ENCODE measurements around the gene CARD14.
"Not testable (repeated sequence)": the region's sequence is repeated elsewhere in the genome, so short reads cannot be mapped to it uniquely, and the experiment has no call there.

Gene CARD14

DNA sequence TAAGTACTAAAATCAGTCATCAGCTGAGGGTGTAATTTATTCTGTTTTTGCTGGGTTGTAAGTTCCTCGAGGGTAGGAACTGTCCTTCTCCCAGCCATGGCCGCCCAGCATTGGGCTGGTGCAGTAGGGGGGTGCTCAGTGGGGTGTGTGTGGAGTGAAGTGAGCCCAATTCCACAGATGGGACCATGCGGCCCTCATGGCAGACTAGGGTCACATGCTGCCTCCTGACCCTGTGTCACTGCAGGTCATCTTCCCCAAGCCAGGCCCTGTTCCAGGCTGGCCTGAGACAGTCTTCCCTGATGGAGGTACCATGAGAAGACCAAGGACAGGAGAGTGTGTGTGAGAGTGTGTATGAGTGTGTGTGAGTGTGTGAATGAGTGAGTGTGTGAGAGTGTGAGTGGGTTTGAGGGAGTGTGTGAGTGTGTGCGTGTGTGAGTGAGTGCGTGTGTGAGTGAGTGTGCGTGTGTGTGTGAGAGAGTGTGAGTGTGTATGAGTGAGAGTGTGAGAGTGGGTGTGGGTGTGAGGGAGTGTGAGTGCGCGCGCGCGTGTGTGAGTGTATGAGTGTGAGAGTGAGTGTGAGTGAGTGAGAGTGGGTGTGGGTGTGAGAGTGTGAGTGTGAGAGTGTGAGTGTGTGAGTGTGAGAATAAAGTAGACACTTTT is 54.1 kb downstream of the CARD14 start:
- DNase-seq (ENCODE audit: low spot score): no peak
- H3K4me1 Mint-ChIP-seq (ENCODE audit: low read depth): peaks cover 4% of the 10 kb centered on the region
- H3K4me3 Mint-ChIP-seq: no peak overlapping the region
- no peak overlapping the region for H3K27ac Mint-ChIP-seq
- no peaks in the 10 kb centered on the region for H3K36me3 Mint-ChIP-seq (ENCODE audit: low read depth)
- no peaks in the 10 kb centered on the region for H3K9me3 Mint-ChIP-seq
- H3K27me3 Mint-ChIP-seq (ENCODE audit: low read depth): no peaks in the 10 kb centered on the region

DNA sequence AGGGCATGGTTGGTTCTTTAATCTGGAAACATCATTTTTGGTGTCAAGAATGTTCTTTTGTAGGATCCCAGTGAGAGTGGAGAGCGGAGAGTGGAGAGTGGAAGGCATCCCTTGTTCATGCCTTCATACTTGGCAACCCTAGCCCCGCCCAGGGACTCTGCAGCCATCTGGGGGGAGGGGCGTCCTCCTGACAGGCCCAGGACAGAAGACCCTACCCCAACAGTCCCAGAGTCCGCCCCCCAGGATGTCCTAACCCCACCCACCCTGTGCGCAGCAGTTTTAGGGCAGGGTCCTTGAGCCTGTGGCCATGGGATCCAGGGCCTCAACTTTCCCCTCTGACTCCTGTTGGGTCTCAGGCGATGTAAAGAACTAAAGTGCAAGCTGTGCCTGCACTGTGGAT is 54.9 kb downstream of the CARD14 start:
- no peaks in the 10 kb centered on the region for H3K27me3 Mint-ChIP-seq (ENCODE audit: low read depth)
- no peaks in the 10 kb centered on the region for H3K36me3 Mint-ChIP-seq (ENCODE audit: low read depth)
- no peaks in the 10 kb centered on the region for H3K9me3 Mint-ChIP-seq
- peaks cover 2% of the 10 kb centered on the region for H3K4me1 Mint-ChIP-seq (ENCODE audit: low read depth)
- H3K4me3 Mint-ChIP-seq: no peak overlapping the region
- no peak for DNase-seq (ENCODE audit: low spot score)
- no peak overlapping the region for H3K27ac Mint-ChIP-seq

DNA sequence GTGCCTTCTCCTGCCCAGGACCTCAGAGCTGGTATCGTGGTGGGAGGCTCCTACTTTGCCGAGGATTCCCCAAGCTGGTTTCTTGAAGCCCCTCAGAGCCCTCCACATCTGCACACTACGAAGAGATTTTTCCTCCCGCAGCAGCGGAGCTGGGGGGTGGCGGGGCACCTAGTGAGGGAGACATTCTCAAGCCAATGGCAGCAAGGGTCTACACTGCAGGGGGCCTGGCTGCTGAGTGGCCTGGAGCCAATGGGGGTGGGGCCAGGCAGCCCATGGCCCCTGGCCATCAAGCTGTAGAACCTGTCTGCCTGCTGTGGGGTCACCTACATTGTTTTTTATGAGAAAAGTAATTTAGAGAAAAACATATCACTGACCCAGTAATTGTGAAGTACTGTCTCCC is 55.4 kb downstream of the CARD14 start:
- peaks cover 1% of the 10 kb centered on the region for H3K36me3 Mint-ChIP-seq (ENCODE audit: low read depth)
- no peak overlapping the region for H3K4me3 Mint-ChIP-seq
- no peak overlapping the region for H3K27ac Mint-ChIP-seq
- no peaks in the 10 kb centered on the region for H3K9me3 Mint-ChIP-seq
- H3K4me1 Mint-ChIP-seq (ENCODE audit: low read depth): peaks cover 2% of the 10 kb centered on the region
- H3K27me3 Mint-ChIP-seq (ENCODE audit: low read depth): no peaks in the 10 kb centered on the region
- DNase-seq (ENCODE audit: low spot score): no peak

DNA sequence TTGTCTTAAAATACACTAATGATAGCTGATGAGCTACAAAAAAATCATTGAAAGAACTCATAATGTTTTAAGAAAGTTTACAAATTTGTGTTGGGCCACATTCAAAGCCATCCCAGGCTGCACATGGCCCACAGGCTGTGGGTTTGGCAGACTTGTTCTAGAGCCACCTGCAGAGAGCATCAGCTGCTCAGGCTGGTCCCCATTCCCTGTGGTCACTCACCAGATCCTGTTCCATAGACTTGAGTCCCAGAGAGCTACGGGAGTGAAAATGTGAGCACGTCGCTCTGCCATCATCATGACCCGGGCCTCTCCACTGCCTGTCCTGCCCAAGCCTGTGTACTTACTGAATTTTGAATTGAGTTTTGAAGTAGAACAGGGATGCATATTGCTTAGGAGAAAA is 57.3 kb downstream of the CARD14 start:
- Mint-ChIP-seq H3K27ac (no peak overlapping the region), H3K27me3 (ENCODE audit: low read depth) (no peaks in the 10 kb centered on the region), H3K9me3 (peaks cover 7% of the 10 kb centered on the region), H3K4me3 (no peak overlapping the region), H3K4me1 (ENCODE audit: low read depth) (no peaks in the 10 kb centered on the region), H3K36me3 (ENCODE audit: low read depth) (peaks cover 7% of the 10 kb centered on the region)
- DNase-seq (ENCODE audit: low spot score): no peak

DNA sequence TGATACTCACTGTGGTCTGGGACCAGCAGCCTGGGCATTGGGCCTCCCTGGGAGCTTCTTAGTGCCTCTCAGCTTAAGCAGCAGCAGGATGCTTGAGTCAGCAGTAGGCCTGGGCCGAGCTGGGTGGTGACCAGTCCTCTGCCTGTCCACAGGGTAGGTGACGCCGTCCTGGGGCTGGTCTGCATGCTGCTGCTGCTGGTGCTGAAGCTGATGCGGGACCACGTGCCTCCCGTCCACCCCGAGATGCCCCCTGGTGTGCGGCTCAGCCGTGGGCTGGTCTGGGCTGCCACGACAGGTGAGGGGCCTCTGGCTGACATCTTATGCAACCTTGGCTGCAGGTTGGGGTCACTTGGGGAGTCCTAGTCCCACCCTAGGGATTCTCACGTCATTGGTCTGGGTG is 57.8 kb downstream of the CARD14 start:
- Mint-ChIP-seq H3K36me3 (ENCODE audit: low read depth) (peaks cover 10% of the 10 kb centered on the region), H3K27ac (no peak overlapping the region), H3K4me3 (no peak overlapping the region), H3K27me3 (ENCODE audit: low read depth) (no peaks in the 10 kb centered on the region), H3K4me1 (ENCODE audit: low read depth) (no peaks in the 10 kb centered on the region), H3K9me3 (peaks cover 12% of the 10 kb centered on the region)
- DNase-seq (ENCODE audit: low spot score): no peak

DNA sequence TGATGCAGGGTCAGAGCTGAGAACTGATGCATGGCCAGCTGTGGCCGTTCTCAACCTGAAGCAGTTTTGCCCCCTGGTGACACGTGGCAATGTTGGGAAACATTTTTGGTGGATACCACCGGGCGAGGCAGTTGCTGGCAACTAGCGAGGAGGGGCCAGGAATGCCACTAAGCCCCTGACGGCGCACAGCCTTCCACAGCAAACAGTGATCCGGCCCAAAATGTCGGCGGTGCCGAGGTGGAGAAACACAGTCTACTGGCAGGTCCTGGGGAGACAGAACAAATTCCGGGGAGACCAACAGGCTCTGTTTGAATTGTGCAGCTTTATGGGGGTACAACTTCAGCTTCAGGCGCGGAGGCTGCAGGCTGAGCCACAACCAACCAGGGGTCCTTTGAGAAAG is 58.6 kb downstream of the CARD14 start:
- no peak for DNase-seq (ENCODE audit: low spot score)
- no peaks in the 10 kb centered on the region for H3K27me3 Mint-ChIP-seq (ENCODE audit: low read depth)
- no peak overlapping the region for H3K27ac Mint-ChIP-seq
- H3K9me3 Mint-ChIP-seq: peaks cover 17% of the 10 kb centered on the region
- peaks cover 14% of the 10 kb centered on the region for H3K36me3 Mint-ChIP-seq (ENCODE audit: low read depth)
- H3K4me1 Mint-ChIP-seq (ENCODE audit: low read depth): no peaks in the 10 kb centered on the region
- H3K4me3 Mint-ChIP-seq: no peak overlapping the region

DNA sequence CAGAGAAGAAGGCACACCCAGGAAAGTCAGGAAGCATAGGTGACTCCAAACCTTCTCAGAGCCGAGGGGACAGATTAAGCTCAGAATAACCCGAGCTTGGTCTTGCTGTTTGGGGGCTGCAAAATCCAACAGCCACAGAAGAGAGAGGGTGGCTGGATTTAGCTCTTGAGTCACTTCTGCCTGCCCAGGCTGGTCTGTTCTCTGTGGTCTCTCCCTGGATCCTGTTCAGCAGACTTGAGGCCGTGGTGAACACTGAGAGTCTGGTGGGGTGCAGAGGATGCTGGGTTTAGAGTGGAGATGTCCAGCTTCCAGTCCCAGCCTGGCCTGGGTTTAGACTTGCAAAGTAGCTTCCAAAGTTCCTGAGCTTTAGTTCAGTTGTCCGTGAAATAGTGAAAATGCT is 59.2 kb downstream of the CARD14 start:
- Mint-ChIP-seq H3K9me3 (peaks cover 20% of the 10 kb centered on the region), H3K27me3 (ENCODE audit: low read depth) (no peaks in the 10 kb centered on the region), H3K4me3 (no peak overlapping the region), H3K36me3 (ENCODE audit: low read depth) (peaks cover 16% of the 10 kb centered on the region), H3K4me1 (ENCODE audit: low read depth) (no peaks in the 10 kb centered on the region), H3K27ac (no peak overlapping the region)
- DNase-seq (ENCODE audit: low spot score): no peak

DNA sequence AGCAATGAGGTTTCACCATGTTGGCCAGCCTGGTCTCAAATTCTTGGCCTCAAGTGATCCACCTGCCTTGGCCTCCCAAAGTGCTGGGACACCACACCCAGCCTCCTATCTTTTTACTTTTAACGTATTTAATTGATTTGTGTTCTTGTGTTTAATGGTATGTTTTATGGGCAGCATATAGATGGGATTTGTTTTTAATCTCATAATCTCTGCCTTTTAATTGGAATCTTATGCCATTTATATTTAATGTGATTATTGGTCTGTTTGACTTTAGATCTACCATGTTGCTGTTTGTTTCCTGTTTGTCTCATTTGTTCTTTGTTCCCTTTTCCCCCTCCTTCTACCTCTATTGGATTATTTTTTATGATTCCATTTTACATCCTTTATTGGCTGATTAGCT is 62.6 kb downstream of the CARD14 start:
- DNase-seq (ENCODE audit: low spot score): no peak
- Mint-ChIP-seq H3K27ac (no peak overlapping the region), H3K27me3 (ENCODE audit: low read depth) (no peaks in the 10 kb centered on the region), H3K9me3 (peaks cover 24% of the 10 kb centered on the region), H3K36me3 (ENCODE audit: low read depth) (peaks cover 20% of the 10 kb centered on the region), H3K4me1 (ENCODE audit: low read depth) (no peaks in the 10 kb centered on the region), H3K4me3 (no peak overlapping the region)

DNA sequence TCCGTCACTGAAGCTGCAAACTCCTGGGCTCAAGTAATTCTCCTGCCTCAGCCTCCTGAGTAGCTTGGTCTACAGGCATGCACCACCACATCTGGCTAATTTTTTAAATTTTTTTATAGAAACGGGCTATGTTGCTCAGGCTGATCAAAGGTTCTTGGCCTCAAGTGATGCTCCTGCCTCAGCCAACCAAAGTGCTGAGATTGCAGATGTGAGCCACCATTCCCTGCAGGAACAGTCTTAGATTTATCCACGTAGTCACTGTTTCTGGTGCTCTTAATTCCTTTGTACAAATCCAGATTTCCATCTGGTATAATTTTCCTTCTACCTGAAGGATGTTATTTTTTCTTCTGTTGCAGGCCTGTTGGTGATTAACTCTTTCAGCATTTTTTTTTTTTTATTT is 63.4 kb downstream of the CARD14 start:
- no peak for DNase-seq (ENCODE audit: low spot score)
- Mint-ChIP-seq H3K4me1 (ENCODE audit: low read depth) (no peaks in the 10 kb centered on the region), H3K9me3 (peaks cover 24% of the 10 kb centered on the region), H3K4me3 (no peak overlapping the region), H3K27ac (no peak overlapping the region), H3K36me3 (ENCODE audit: low read depth) (peaks cover 20% of the 10 kb centered on the region), H3K27me3 (ENCODE audit: low read depth) (no peaks in the 10 kb centered on the region)

DNA sequence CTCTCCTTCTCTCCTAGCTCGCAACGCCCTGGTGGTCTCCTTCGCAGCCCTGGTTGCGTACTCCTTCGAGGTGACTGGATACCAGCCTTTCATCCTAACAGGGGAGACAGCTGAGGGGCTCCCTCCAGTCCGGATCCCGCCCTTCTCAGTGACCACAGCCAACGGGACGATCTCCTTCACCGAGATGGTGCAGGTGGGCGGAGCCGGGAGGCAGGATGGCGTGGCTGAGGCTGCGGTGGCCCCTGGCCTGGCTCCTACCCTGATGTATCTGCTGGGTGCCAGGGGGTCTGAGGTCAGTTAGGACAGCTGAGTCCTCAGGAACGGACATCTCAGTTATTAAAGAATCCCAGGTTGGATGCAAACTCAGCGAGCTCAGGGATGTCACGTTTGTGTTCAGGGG is 67.1 kb downstream of the CARD14 start:
- Mint-ChIP-seq H3K27me3 (ENCODE audit: low read depth) (no peaks in the 10 kb centered on the region), H3K27ac (no peak overlapping the region), H3K4me1 (ENCODE audit: low read depth) (no peaks in the 10 kb centered on the region), H3K4me3 (no peak overlapping the region), H3K36me3 (ENCODE audit: low read depth) (peaks cover 13% of the 10 kb centered on the region), H3K9me3 (peaks cover 18% of the 10 kb centered on the region)
- no peak for DNase-seq (ENCODE audit: low spot score)

DNA sequence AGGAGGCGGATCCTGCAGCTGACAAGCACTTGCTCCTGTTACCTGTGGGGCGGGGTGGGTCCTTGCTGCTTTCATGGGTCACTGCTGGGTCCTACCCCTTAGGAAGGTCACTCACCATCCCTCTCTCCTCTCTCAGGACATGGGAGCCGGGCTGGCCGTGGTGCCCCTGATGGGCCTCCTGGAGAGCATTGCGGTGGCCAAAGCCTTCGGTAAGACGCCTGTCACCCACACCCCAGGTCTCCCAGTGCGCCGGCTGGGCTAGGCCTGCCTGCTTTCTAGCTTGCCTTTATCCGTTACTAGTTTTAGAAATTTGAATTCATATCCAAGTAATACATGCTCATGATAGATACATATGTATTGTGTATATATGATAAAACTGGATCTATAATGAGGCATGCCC is 67.6 kb downstream of the CARD14 start:
- H3K9me3 Mint-ChIP-seq: peaks cover 16% of the 10 kb centered on the region
- H3K4me1 Mint-ChIP-seq (ENCODE audit: low read depth): no peaks in the 10 kb centered on the region
- no peak overlapping the region for H3K27ac Mint-ChIP-seq
- no peak overlapping the region for H3K4me3 Mint-ChIP-seq
- DNase-seq (ENCODE audit: low spot score): no peak
- H3K36me3 Mint-ChIP-seq (ENCODE audit: low read depth): peaks cover 13% of the 10 kb centered on the region
- H3K27me3 Mint-ChIP-seq (ENCODE audit: low read depth): no peaks in the 10 kb centered on the region

DNA sequence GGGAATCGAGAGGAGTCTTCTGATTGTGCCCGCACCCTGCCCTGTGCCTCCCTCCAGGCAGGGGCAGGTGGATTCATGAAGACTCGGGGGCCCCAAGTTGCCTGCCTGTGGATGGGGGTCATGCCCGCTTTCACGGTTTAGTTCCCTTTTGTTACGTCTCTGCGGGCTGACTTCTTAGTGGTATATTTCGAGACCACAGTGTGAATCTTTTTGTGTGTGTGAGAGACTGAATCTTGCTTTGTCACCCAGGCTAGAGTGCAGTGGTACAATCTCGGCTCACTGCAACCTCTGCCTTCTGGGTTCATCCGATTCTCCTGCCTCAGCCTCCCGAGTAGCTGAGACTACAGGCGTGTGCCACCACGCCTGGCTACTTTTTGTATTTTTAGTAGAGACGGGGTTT is 72.7 kb downstream of the CARD14 start:
- no peak for DNase-seq (ENCODE audit: low spot score)
- no peak overlapping the region for H3K27ac Mint-ChIP-seq
- H3K4me3 Mint-ChIP-seq: no peak overlapping the region
- H3K9me3 Mint-ChIP-seq: no peaks in the 10 kb centered on the region
- no peaks in the 10 kb centered on the region for H3K27me3 Mint-ChIP-seq (ENCODE audit: low read depth)
- no peaks in the 10 kb centered on the region for H3K4me1 Mint-ChIP-seq (ENCODE audit: low read depth)
- H3K36me3 Mint-ChIP-seq (ENCODE audit: low read depth): no peaks in the 10 kb centered on the region

DNA sequence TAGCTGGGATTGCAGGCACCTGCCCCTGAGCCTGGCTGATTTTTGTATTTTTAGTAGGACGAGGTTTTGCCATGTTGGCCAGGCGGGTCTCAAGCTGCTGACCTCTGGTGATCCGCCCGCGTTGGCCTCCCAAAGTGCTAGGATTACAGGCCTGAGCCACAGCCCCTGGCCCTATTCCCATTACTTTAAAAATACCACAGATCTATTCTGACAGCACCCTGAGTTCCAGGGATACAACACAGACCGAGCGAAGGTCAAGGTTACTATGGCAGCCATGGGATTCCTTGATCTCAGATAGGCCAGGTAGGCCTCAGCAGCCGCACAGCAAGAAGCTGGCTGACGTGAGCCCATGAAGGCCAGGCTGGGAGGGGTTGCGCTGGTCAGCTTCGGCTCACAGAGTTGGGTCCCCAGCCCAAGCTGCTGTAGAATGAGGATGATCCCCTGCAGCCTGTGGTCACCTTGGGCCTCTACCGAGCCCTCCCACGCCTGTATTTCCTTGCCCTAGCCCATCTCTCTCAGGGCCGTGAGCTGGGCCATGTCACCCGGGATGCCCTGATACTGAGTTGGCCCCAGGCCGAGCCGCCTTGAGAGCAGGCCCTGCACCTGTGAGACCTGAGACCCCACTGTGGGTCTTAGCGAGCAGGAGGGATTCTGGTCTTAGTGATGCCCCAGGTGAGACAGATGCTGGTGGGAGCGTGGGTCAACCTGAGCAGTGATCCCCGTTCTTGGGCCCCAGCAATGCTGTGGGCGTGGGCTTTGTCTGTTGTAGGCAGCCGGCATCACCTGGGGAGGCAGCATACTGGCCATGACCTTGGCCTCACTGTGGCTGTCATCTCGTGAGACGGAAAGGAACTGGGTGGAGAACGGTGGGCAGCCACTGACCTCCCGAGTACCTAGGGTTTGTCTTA is 74.0 kb downstream of the CARD14 start:
- no peaks in the 10 kb centered on the region for H3K9me3 Mint-ChIP-seq
- no peak overlapping the region for H3K4me3 Mint-ChIP-seq
- DNase-seq (ENCODE audit: low spot score): no peak
- no peaks in the 10 kb centered on the region for H3K36me3 Mint-ChIP-seq (ENCODE audit: low read depth)
- no peaks in the 10 kb centered on the region for H3K27me3 Mint-ChIP-seq (ENCODE audit: low read depth)
- no peak overlapping the region for H3K27ac Mint-ChIP-seq
- H3K4me1 Mint-ChIP-seq (ENCODE audit: low read depth): no peaks in the 10 kb centered on the region

DNA sequence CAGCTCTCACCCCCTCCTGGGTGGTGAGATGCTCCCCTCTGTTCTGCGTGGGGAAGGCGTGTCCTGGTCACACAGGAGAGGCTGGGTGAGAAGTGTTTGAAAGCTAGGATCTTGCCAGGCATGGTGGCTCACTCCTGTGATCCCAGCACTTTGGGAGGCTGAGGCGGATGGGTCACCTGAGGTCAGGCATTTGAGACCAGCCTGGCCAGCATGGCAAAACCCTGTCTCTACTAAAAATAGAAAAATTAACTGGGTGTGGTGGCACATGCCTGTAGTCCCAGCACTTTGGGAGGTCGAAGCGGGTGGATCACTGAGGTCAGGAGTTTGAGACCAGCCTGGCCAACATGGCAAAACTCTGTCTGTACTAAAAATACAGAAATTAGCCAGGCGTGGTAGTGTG is 74.6 kb downstream of the CARD14 start:
- H3K27ac Mint-ChIP-seq; DNase-seq (ENCODE audit: low spot score); H3K36me3 Mint-ChIP-seq (ENCODE audit: low read depth); H3K4me1 Mint-ChIP-seq (ENCODE audit: low read depth); H3K27me3 Mint-ChIP-seq (ENCODE audit: low read depth); H3K9me3 Mint-ChIP-seq; H3K4me3 Mint-ChIP-seq: not testable (repeated sequence)

Measured in T-helper 2 cell treated with Interferon-gamma antibody and Interleukin-4, amounts not matched to agents 5 μg/mL and 100 μg/mL, for 36 hours (primary cell).